ENCODE measurements around the gene AIP.
A peak's percentile ranks its signal among the peaks of the same experiment; 100 is the strongest.

AIP gene

DNA sequence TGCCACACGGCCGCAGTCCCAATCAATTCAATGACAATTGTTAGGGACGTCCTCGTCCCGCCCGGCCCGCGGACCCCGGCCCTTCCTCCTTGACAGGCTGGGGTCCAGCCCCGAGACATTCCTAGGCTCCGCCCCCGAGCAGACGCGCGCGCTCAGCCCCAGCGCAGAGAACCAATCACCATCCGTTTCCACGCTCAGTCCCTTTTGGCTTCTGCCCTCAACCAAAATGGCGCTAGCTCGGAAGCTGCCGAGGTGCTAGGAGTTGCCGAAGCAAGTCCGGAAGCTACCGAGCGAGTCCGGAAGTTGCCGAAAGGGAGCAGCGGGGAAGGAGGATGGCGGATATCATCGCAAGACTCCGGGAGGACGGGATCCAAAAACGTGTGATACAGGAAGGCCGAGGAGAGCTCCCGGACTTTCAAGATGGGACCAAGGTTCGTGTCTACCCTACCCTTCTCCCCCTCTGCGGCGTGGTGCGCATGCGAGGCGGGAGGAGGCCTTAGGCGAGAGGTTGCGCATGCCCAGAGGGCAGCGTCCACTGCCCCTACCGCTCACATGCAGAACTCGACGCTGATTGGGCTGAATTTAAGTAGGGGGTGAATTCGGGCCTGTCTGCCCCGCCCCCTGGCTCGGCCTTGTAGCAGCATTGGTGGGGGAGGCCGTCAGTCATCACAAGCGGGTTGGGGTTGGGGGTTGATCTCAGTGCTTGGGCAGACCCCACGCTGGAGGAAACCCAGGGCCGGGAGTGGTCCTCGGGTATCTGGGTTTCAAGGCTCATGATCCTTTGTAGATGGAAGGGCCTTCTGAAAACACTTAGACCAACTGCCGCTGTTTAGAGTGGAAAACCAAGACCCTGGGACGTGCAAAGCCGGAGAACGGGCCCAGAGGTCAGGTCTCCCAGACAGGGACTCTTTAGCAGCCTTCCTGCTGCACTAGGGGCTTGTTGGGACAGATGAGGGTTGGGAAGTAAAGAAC, at the start of gene AIP:
Gene AIP (plus strand): TSS at position 200 of the 972 bp plus-strand sequence. CDS start 133 bp downstream, at position 333.
- peak; percentile 100 for DNase-seq

DNA sequence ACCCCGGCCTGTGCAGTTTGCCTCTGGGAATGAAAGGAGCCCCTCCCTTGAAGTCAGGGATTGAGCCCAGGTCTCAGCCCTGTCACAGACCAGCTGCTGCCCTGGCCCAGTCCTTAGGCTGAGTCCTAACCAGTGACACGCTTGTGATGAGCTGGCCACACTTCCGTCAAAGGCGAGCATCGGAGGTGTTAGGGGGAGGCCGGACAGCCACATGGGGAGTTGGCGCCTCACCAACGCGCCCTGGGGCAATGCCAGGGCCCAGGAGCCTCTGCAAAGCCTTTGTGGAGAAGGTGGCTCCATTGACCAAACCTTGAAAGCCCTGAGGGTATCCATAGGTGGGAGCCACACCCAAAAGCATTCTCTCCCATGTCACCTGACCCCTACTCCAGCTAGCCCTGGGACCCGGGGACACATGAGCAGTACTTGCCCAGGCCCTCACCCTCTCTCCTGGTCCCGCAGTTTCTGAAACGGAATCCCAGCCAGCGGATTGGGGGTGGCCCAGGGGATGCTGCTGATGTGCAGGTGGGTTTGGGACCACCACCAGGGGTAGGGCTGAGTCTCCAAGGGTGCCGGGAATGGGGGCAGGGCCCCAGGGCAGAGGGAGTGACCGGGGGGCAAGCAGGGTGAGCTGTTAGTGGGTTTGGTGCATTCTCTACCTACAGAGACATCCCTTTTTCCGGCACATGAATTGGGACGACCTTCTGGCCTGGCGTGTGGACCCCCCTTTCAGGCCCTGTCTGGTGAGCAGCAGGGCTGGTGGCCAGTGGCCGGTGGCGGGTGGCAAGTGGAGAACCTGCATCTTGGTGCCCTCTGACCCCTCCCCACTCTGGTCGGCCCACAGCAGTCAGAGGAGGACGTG, 49.1 kb upstream of the AIP start:
- no peak for DNase-seq

- DNase-seq, result no peak
Measured at GRCh38 chr11:67434395-67434881, 48.4 kb upstream of the AIP start.

DNA sequence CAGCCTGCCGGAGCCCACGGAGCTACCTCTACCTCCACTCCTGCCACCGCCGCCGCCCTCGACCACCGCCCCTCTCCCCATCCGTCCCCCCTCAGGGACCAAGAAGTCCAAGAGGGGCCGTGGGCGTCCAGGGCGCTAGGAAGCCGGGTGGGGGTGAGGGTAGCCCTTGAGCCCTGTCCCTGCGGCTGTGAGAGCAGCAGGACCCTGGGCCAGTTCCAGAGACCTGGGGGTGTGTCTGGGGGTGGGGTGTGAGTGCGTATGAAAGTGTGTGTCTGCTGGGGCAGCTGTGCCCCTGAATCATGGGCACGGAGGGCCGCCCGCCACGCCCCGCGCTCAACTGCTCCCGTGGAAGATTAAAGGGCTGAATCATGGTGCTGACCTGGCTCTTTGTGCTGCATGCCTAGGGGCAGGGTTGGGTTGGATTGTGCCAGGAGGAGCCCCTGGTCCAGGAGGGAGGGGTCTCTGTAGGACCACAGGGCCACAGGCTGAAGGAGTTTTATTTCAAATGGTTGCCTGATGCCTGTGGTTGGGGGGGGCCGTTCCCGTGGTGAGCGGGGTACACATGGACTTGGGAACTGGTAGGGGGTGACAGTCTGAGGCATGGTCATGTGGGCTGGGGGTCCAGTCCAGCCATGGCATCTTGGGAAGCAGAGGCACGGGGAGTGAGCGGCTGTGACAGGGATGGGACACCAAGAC, 47.6 kb upstream of the AIP start:
- DNase-seq, result no peak

- DNase-seq, result no peak
Measured at GRCh38 chr11:67435727-67436458, 46.9 kb upstream of the AIP start.

DNA sequence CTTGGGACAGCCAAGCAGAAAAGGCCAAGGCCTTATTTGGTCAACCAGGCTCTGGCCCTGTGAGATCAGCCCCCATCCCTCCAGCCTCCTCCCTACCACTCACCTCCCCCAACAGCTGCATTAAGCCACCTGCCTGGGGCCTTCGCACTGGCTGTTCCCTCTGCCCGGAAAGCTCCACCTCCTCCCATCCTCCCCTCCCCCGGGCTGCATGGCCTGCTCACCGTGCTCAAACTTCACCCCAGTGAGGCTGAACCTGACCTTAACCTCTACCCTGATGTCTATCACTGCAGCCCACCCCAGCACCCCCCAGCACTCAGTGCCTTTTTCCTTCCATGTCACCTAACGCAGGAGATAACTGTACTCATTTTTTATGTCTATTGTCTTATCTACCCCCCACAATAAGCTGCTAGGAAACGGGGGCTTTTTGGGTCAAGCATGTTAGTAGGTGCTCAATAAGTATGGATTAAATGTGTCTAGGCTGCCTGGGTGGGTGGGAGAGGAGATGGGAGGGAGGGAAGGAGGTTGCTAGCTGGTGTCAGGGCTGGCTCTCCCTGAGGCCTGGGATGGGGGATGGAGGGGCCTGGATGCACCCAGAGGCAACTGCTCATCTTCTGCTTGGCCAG, 46.3 kb upstream of the AIP start:
- no peak for DNase-seq

DNA sequence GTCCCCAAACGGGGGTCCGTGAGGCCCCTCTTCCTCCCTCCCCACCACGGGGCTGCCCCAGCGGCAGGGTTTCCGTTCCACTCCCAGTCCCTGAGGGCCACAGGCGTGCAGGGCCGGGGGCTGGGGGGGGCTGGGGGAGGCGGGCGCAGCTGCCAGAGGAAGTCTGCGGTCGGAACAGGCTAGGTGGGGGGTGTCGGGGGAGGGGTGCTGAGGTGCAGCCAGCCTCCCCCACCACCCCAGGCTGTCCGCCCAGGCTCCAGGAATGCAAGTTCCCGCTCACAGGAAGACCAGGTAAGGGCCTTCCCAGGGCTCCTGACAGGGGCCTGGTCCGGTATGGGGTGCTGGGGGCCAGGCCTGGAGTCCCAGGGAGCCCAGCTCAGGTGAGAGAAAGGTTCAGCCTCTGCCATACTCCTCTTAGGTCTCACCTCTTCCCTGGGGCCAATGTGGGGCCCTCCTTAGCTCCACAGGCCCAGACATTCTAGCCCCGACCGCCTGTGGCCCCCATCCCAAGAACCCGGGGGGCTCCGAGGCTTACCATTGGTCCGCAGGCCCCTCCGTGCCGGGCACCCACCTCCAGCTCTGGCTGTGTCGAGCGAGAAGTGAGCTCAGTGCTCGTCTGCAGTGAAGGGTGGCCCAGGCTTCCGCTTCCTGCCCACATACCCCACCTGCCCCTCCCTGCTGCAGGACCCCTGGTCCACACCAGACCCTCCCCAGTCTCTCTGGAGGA, 45.6 kb upstream of the AIP start, which contains the start of gene PTPRCAP:
Gene PTPRCAP (minus strand): TSS at position 601 of the 727 bp plus-strand sequence. CDS start 63 bp downstream, at position 538.
- no peak for DNase-seq

DNA sequence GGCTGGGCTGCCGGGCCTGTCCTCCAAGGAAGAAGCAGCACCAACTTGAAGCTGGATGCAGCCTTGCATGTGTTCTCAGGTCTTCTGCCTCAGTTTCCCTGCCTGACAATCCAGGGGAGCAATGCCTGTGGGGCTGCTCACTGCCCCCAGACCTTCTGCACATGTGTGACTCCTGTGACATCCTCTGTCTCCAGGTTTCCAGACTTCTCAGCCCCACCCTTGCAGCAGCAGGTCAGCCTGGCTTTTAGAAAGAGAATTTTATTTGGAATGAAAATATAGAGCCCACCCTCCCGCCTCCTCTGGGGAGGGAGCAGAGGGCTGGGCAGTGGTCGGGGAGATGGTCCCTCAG, 45.0 kb upstream of the AIP start:
- DNase-seq, result no peak

- DNase-seq, result no peak
Measured at GRCh38 chr11:67438158-67438902, 44.5 kb upstream of the AIP start.

- peak; percentile 59 for DNase-seq
Measured at GRCh38 chr11:67439321-67440228, 43.3 kb upstream of the AIP start.

GRCh38 chr11:67440229-67441097, 42.4 kb upstream of the AIP start:
- no peak for DNase-seq

DNA sequence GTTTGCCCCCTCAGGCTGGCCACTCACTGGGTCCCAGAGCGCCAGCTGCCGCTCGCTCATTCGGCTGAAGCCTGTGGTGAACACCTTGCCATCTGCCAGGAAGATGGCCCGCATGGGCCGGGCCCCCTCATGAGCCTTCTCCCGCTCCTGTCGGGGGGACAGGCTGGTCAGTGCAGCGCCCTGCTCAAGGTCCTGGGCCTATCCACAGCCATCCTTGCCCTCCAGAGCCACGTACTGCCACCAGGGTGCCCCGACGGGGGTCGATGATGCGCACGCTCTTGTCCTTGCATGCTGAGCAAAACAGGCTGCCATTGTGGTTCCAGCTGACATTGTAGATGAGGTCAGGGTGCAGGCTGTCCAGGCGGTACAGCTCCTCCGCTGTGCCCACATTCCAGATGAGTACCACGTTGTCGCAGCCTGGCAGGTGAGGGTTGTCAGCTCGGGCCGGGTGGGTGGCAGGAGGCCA, 41.7 kb upstream of the AIP start:
- peak; percentile 46 for DNase-seq

GRCh38 chr11:67441731-67442351, 41.0 kb upstream of the AIP start:
- DNase-seq, result peak; percentile 46

DNA sequence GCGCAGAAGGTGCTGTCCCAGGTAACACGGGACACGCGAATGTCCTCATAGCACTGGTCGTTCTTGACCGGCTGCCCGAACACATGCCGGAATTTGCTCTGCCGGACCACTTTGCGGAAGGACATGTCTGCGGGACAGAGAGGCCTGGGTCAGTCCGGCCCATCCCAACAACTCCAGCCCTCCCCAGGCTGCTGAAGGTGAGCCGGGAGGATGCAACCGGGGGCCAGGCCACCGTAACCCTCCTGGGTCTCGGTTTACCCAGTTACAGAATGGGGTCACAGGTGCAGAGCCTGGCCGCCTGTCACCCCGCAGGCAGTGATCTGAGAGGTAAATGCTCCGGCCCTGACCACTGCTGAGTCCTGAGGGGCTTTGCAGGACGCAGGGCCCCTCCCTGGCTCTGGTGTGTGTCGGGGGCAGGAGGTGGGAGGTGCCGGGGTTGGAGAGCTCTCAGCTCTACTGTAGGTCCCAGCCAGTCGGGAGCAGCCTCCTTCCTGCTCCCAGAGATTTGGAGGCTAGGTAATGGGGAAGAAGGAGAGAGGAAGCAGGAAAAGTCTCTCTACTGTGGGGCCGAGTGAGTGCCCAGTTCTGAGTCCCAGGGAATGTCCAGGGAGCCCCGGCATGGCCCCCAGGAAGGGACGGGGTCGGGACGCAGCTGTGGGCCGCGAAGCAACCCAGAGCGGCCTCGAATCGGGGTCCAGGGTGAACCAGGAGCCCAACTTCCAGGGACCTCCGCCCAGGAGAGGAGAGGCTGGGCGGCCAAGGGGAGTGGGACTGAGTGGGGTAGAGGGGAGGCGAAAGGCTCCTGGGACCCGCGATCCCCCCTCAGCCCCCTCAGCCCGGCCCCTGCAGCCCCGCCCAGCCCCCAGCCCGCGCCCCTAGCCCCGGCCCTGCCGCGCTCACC, 40.1 kb upstream of the AIP start:
- DNase-seq, result no peak

DNA sequence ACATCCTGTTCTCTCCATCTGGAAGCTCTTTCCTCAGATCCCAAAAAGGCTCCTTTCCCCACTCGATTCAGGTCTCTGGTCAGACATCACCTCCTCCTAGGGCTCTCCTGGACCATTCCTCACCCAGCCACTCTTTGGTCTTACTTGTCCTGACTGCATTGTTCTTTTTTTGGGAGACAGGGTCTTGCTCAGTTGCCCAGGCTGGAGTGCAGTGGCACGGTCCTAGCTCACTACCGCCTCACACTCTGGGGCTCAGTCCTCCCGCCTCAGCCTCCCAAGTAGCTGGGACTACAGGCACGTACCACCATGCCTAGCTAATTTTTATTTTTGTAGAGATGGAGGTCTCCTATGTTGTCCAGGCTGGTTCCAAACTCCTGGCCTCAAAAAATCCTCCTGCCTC, 37.3 kb upstream of the AIP start:
- no peak for DNase-seq

DNA sequence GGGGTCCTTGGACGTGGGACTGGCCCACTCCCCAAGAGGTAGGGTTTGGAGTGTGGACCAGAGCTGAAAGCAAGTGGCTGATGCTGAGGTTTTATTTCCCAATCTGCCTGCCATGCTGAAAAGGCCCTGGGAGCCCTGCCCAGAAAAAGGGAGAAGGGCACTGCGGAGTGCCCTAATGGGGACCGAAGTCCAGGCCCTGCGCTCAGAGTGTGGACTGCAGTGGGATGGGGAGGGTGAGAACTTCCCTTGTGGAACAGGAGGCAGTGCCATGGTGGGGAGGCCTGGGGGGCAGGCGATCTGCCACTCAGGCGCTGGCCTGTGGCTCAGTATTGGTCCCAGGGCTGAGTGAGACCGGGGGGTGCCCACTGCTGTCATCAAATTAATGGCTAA, 34.6 kb upstream of the AIP start:
- no peak for DNase-seq

All from RPMI8226 (cell line).